ENCODE results near the gene MEMO1.
"Not testable (repeated sequence)": the region's sequence is repeated elsewhere in the genome, so short reads cannot be mapped to it uniquely, and the experiment has no call there.

The MEMO1 gene

GRCh38 chr2:31909661-31910060 lies 101.1 kb downstream of the MEMO1 start:
- DNase-seq (ENCODE audit: low read depth, low spot score) = no peak

- not testable (repeated sequence) for DNase-seq (ENCODE audit: low read depth, low spot score)
These were observed 103.3 kb downstream of the MEMO1 start for GRCh38 chr2:31907491-31907890.

GRCh38 chr2:31903109-31903780 lies 107.6 kb downstream of the MEMO1 start:
- no peak for DNase-seq (ENCODE audit: low read depth, low spot score)

- no peak for DNase-seq (ENCODE audit: low read depth, low spot score)
These were observed 108.9 kb downstream of the MEMO1 start for GRCh38 chr2:31901900-31902299.

GRCh38 chr2:31900156-31900555 lies 110.7 kb downstream of the MEMO1 start:
- DNase-seq (ENCODE audit: low read depth, low spot score) = not testable (repeated sequence)

GRCh38 chr2:31898346-31898745 lies 112.5 kb downstream of the MEMO1 start:
- DNase-seq (ENCODE audit: low read depth, low spot score) = not testable (repeated sequence)

- DNase-seq (ENCODE audit: low read depth, low spot score) = not testable (repeated sequence)
These were observed 113.5 kb downstream of the MEMO1 start for GRCh38 chr2:31897340-31897739.

GRCh38 chr2:31896293-31896692 lies 114.5 kb downstream of the MEMO1 start:
- no peak for DNase-seq (ENCODE audit: low read depth, low spot score)

GRCh38 chr2:31894656-31895055 lies 116.2 kb downstream of the MEMO1 start:
- DNase-seq (ENCODE audit: low read depth, low spot score) = no peak

GRCh38 chr2:31893094-31893493 lies 117.7 kb downstream of the MEMO1 start:
- DNase-seq (ENCODE audit: low read depth, low spot score) = no peak

- DNase-seq (ENCODE audit: low read depth, low spot score) = no peak
These were observed 121.8 kb downstream of the MEMO1 start for GRCh38 chr2:31889044-31889443.

GRCh38 chr2:31888550-31888949 lies 122.3 kb downstream of the MEMO1 start:
- no peak for DNase-seq (ENCODE audit: low read depth, low spot score)

GRCh38 chr2:31886700-31887099 lies 124.1 kb downstream of the MEMO1 start:
- DNase-seq (ENCODE audit: low read depth, low spot score) = no peak

GRCh38 chr2:31877008-31877407 lies 133.8 kb downstream of the MEMO1 start:
- DNase-seq (ENCODE audit: low read depth, low spot score) = no peak

GRCh38 chr2:31874071-31874470 lies 136.7 kb downstream of the MEMO1 start:
- no peak for DNase-seq (ENCODE audit: low read depth, low spot score)

- no peak for DNase-seq (ENCODE audit: low read depth, low spot score)
These were observed 145.6 kb downstream of the MEMO1 start for GRCh38 chr2:31865215-31865614.

- no peak for DNase-seq (ENCODE audit: low read depth, low spot score)
These were observed 146.9 kb downstream of the MEMO1 start for GRCh38 chr2:31863867-31864266.

GRCh38 chr2:31863015-31863656 lies 147.7 kb downstream of the MEMO1 start:
- not testable (repeated sequence) for DNase-seq (ENCODE audit: low read depth, low spot score)

GRCh38 chr2:31859959-31860358 lies 150.8 kb downstream of the MEMO1 start:
- no peak for DNase-seq (ENCODE audit: low read depth, low spot score)

GRCh38 chr2:31853521-31853920 lies 157.3 kb downstream of the MEMO1 start:
- no peak for DNase-seq (ENCODE audit: low read depth, low spot score)

GRCh38 chr2:31842150-31842549 lies 168.7 kb downstream of the MEMO1 start:
- DNase-seq (ENCODE audit: low read depth, low spot score) = not testable (repeated sequence)

- no peak for DNase-seq (ENCODE audit: low read depth, low spot score)
These were observed 175.4 kb downstream of the MEMO1 start for GRCh38 chr2:31835450-31835849.

- no peak for DNase-seq (ENCODE audit: low read depth, low spot score)
These were observed 178.4 kb downstream of the MEMO1 start for GRCh38 chr2:31832363-31832762.

All from astrocyte of the hippocampus (primary cell).